HepG2 (cell line): ENCODE measurements around the gene CADM1. TPM values are rescaled to one million over a fixed set of nuclear protein-coding genes. Genes with fewer than 3 reads are reported as not detected.
A peak's percentile ranks its signal among the peaks of the same experiment; 100 is the strongest.

Experiments
- ATAC-seq: fragments of 200-7000 bp; cut with Tn5 transposase; 3 replicates; pipeline ENCODE4 v1.9.1; 2020; ENCODE audit warnings: mild to moderate bottlenecking, moderate library complexity
- BruUV-seq: library from RNA; stranded (reverse); fragments of 400-500 nt; replicated peaks from 2 replicates; lab custom pipeline; 2021; lab: Mats Ljungman, UMichigan
- CTCF ChIA-PET: fragments of 300-600 bp; formaldehyde crosslinking; extraction: SDS; loops from one replicate; lab custom pipeline; 2021; ENCODE audit warnings: low total read pairs, inconsistent platforms, low intra/inter-chr PET ratio; lab: Yijun Ruan, JAX
- POLR2A ChIA-PET: fragments of 350-600 bp; sonication (Branson Sonifier 250); formaldehyde crosslinking; loops from one replicate; lab custom pipeline; 2020; ENCODE audit warnings: antibody characterized with exemption, inconsistent platforms; lab: Yijun Ruan, JAX
- DNase-seq: peaks from one replicate; pipeline ENCODE4 v3.0.0-alpha.2; 2015; ENCODE audit warnings: low spot score
- FAIRE-seq: peaks from 3 replicates; lab custom pipeline; 2011; peaks lifted over from hg19 to GRCh38; lab: Jason Lieb, UNC
- H2AFZ ChIP-seq: one replicate; pipeline ENCODE4 v1.6.1; 2011; ENCODE audit warnings: low read length, inconsistent platforms
- H3K27ac ChIP-seq: fragments of 300-600 bp; 3 replicates; pipeline ENCODE4 v1.8.0; 2011; ENCODE audit warnings: mixed run types, mild to moderate bottlenecking, mixed read lengths, low read length, inconsistent platforms; ENCODE audit not compliant: insufficient read depth; ENCODE audit errors: extremely low read length
- H3K27me3 ChIP-seq, 2 experiments: fragments of 200-600 bp in 1 of 2; 2 replicates in 1 of 2; 3 replicates in 1 of 2; pipeline versions ENCODE4 v1.6.0 to v1.8.0; 2011; ENCODE audit warnings: low read length in 2 of 2, mild to moderate bottlenecking in 2 of 2, moderate library complexity in 2 of 2, inconsistent platforms in 1 of 2; ENCODE audit not compliant: insufficient read depth in 2 of 2, control insufficient read depth in 1 of 2
- H3K36me3 ChIP-seq, 2 experiments: fragments of 200-600 bp in 1 of 2; replicated peaks in 1 of 2; 2 replicates in 1 of 2; 3 replicates in 1 of 2; pipeline versions ENCODE4 v1.5.1 to v1.8.0; 2011; ENCODE audit warnings: low read length in 2 of 2, inconsistent platforms in 1 of 2; ENCODE audit not compliant: insufficient read depth in 2 of 2, control insufficient read depth in 1 of 2
- H3K4me1 ChIP-seq: 2 replicates; pipeline ENCODE4 v1.5.1; 2012; ENCODE audit warnings: low read length, inconsistent platforms; ENCODE audit not compliant: insufficient read depth
- H3K4me2 ChIP-seq: 2 replicates; pipeline ENCODE4 v1.6.0; 2011; ENCODE audit warnings: low read depth, low read length, inconsistent platforms
- H3K4me3 ChIP-seq, 3 experiments: fragments of 200-600 bp in 1 of 3; sonication (generic), shearing (Covaris generic) in 1 of 3; replicated peaks in 1 of 3; 2 replicates each; pipeline ENCODE4 v1.5.1; 2011 to 2016; ENCODE audit warnings: low read length in 3 of 3, inconsistent platforms in 2 of 3, low read depth in 2 of 3, mild to moderate bottlenecking in 2 of 3, control low read depth in 1 of 3, mixed read lengths in 1 of 3; ENCODE audit not compliant: insufficient read depth in 1 of 3
- H3K79me2 ChIP-seq: one replicate; pipeline ENCODE4 v1.6.1; 2011; ENCODE audit warnings: low read length, inconsistent platforms; ENCODE audit not compliant: insufficient read depth
- H3K9ac ChIP-seq: 2 replicates; pipeline ENCODE4 v1.6.0; 2011; ENCODE audit warnings: mild to moderate bottlenecking, low read depth, low read length, inconsistent platforms; ENCODE audit not compliant: insufficient read depth
- H3K9me3 ChIP-seq: 2 replicates; pipeline ENCODE4 v1.5.1; 2012; ENCODE audit warnings: mild to moderate bottlenecking, low read length
- H4K20me1 ChIP-seq: 2 replicates; pipeline ENCODE4 v1.6.0; 2011; ENCODE audit warnings: inconsistent platforms, mild to moderate bottlenecking, low read length, moderate library complexity; ENCODE audit not compliant: insufficient read depth
- CBFB ChIP-seq: sonication (generic); formaldehyde crosslinking; IDR thresholded peaks from 2 replicates; pipeline ENCODE4 v1.4.0; 2020; ENCODE audit warnings: missing genetic modification reagents
- NR2F6 ChIP-seq, 2 experiments: IDR thresholded peaks; 2 replicates each; pipeline ENCODE4 v1.6.1; 2016; ENCODE audit warnings: antibody characterized with exemption in 1 of 2, mild to moderate bottlenecking in 1 of 2
- ONECUT2 ChIP-seq: sonication (generic); formaldehyde crosslinking; IDR thresholded peaks from 2 replicates; pipeline ENCODE4 v1.4.0; 2020; ENCODE audit warnings: missing genetic modification reagents
- SOX13 ChIP-seq, 3 experiments: fragments of 450-650 bp in 1 of 3; sonication (generic) in 1 of 3; formaldehyde crosslinking in 1 of 3; IDR thresholded peaks in 2 of 3; conservative IDR thresholded peaks in 1 of 3; 2 replicates each; pipeline versions ENCODE4 v1.5.0 to v1.6.1; 2016 to 2020; ENCODE audit warnings: antibody characterized with exemption in 1 of 3, mild to moderate bottlenecking in 1 of 3, missing compliant biosample characterization in 1 of 3, missing genetic modification reagents in 1 of 3, moderate library complexity in 1 of 3
- TCF7 ChIP-seq: sonication (generic); IDR thresholded peaks from 2 replicates; pipeline ENCODE4 v1.6.1; 2016; ENCODE audit warnings: antibody characterized with exemption, low read depth
- WGBS: methylation state at CpG from one replicate; pipeline ENCODE4 v1.1.6; 2017; ENCODE audit warnings: low lambda C conversion rate; 5-methylcytosine and 5-hydroxymethylcytosine counted together
- in situ Hi-C: cut with HindIII; loops from 2 replicates; pipeline ENCODE4 v1.10.0; 2017; ENCODE audit warnings: low pct_unique_long_range_greater_than_20kb; ENCODE audit not compliant: extremely low pct_ligation_motif_present
- intact Hi-C: fragments of 100-400 bp; cut with micrococcal nuclease; formaldehyde crosslinking; loops from one replicate; pipeline ENCODE4 v1.10.0; 2022; ENCODE audit not compliant: unreplicated experiment
- polyA plus RNA-seq, 8 experiments: library from polyadenylated mRNA; depleted of rRNA in 3 of 8; stranded (reverse) in 7 of 8; unstranded in 1 of 8; fragments of >200 nt; fragmentation: Illumina TruSeq in 4 of 8; extraction: Trizol in 4 of 8; gene quantifications; 2 replicates each; pipeline versions ENCODE4 v1.2.1 to v1.2.3, GENCODE V29; 2011 to 2016; ENCODE audit warnings: low read depth in 4 of 8, missing spikeins in 1 of 8, mixed read lengths in 1 of 8; ENCODE audit not compliant: insufficient read depth in 1 of 8
- total RNA-seq, 5 experiments: library from RNA; depleted of rRNA; stranded (reverse); fragments of >200 nt; fragmentation: Illumina TruSeq; extraction: Trizol; gene quantifications; 2 replicates each; pipeline ENCODE4 v1.2.3, GENCODE V29; 2016; ENCODE audit warnings: low read depth in 1 of 5
- TF ChIP-seq, protein P1 (sequence below): sonication (generic); formaldehyde crosslinking; IDR thresholded peaks from 2 replicates; pipeline ENCODE4 v1.4.0; 2020; ENCODE audit warnings: mild to moderate bottlenecking, missing genetic modification reagents
- TF ChIP-seq, protein P2 (sequence below): sonication (generic); formaldehyde crosslinking; IDR thresholded peaks from 2 replicates; pipeline ENCODE4 v1.9.0; 2021; ENCODE audit warnings: mild to moderate bottlenecking, missing genetic modification reagents

CADM1 gene
- total and polyA plus RNA-seq, 2 of the 13 experiments (the other 11 are each of a cell fraction or from before 2014, with no cell fraction given): 71.3 to 122 TPM

DNA sequence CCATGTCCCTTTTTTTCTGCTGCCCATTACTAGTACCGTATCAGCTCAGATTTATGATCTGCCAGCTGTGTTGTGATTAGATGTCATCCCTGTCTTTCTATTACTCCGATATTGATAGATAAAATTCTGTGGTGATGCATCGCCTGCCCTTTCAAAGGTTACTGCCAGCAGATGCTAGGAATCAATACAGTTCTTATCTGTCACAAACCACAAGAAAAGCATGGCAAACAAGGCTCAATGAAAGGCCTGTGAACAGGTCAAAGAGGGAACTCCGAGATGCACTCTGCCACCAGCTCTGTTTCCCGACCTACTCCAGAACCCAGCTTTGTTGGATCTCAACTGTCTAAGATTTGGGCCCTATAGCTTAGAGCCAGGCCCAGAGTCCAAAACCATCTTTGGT, 246.0 kb downstream of the CADM1 start:
- CTCF ChIA-PET: no interaction called here
- H3K79me2 ChIP-seq: no peaks in the 10 kb centered on the region
- TF ChIP-seq TCF7 (peak; percentile 48; the same call in 1 of the 2 replicates), SOX13 (IDR thresholded peaks at IDR 0.05) (no peak), SOX13 (CRISPR knock-in tag; conservative IDR thresholded peaks at IDR 0.05 in 1 of 2, IDR thresholded peaks at IDR 0.05 in 1 of 2) (peak in 1 of 2 experiments; percentile 66; a peak in 2 of 4 replicates), ONECUT2 (CRISPR knock-in tag) (peak; percentile 43; the same call in 1 of the 2 replicates), CBFB (CRISPR knock-in tag) (peak; percentile 88), NR2F6 (IDR thresholded peaks at IDR 0.05) (peak; percentile 19; the same call in 1 of the 2 replicates), NR2F6 (CRISPR knock-in tag; IDR thresholded peaks at IDR 0.05) (no peak)
- TF ChIP-seq, protein P1, sequence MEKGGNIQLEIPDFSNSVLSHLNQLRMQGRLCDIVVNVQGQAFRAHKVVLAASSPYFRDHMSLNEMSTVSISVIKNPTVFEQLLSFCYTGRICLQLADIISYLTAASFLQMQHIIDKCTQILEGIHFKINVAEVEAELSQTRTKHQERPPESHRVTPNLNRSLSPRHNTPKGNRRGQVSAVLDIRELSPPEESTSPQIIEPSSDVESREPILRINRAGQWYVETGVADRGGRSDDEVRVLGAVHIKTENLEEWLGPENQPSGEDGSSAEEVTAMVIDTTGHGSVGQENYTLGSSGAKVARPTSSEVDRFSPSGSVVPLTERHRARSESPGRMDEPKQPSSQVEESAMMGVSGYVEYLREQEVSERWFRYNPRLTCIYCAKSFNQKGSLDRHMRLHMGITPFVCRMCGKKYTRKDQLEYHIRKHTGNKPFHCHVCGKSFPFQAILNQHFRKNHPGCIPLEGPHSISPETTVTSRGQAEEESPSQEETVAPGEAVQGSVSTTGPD: no peak
- TF ChIP-seq, protein P2, sequence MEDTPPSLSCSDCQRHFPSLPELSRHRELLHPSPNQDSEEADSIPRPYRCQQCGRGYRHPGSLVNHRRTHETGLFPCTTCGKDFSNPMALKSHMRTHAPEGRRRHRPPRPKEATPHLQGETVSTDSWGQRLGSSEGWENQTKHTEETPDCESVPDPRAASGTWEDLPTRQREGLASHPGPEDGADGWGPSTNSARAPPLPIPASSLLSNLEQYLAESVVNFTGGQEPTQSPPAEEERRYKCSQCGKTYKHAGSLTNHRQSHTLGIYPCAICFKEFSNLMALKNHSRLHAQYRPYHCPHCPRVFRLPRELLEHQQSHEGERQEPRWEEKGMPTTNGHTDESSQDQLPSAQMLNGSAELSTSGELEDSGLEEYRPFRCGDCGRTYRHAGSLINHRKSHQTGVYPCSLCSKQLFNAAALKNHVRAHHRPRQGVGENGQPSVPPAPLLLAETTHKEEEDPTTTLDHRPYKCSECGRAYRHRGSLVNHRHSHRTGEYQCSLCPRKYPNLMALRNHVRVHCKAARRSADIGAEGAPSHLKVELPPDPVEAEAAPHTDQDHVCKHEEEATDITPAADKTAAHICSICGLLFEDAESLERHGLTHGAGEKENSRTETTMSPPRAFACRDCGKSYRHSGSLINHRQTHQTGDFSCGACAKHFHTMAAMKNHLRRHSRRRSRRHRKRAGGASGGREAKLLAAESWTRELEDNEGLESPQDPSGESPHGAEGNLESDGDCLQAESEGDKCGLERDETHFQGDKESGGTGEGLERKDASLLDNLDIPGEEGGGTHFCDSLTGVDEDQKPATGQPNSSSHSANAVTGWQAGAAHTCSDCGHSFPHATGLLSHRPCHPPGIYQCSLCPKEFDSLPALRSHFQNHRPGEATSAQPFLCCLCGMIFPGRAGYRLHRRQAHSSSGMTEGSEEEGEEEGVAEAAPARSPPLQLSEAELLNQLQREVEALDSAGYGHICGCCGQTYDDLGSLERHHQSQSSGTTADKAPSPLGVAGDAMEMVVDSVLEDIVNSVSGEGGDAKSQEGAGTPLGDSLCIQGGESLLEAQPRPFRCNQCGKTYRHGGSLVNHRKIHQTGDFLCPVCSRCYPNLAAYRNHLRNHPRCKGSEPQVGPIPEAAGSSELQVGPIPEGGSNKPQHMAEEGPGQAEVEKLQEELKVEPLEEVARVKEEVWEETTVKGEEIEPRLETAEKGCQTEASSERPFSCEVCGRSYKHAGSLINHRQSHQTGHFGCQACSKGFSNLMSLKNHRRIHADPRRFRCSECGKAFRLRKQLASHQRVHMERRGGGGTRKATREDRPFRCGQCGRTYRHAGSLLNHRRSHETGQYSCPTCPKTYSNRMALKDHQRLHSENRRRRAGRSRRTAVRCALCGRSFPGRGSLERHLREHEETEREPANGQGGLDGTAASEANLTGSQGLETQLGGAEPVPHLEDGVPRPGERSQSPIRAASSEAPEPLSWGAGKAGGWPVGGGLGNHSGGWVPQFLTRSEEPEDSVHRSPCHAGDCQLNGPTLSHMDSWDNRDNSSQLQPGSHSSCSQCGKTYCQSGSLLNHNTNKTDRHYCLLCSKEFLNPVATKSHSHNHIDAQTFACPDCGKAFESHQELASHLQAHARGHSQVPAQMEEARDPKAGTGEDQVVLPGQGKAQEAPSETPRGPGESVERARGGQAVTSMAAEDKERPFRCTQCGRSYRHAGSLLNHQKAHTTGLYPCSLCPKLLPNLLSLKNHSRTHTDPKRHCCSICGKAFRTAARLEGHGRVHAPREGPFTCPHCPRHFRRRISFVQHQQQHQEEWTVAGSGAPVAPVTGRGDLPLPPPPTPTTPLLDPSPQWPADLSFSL (CRISPR knock-in tag): no peak
- no peak overlapping the region for H2AFZ ChIP-seq
- H3K36me3 ChIP-seq: no peaks in the 10 kb centered on the region
- no peaks in the 10 kb centered on the region for H3K9me3 ChIP-seq
- ATAC-seq: no peak
- H3K4me2 ChIP-seq: no peak overlapping the region
- H3K4me3 ChIP-seq: no peak overlapping the region
- no peaks in the 10 kb centered on the region for H3K27me3 ChIP-seq
- no peak for FAIRE-seq
- H4K20me1 ChIP-seq: 0 out of 2 replicates have a peak, but pooled peaks cover 3% of the 10 kb centered on the region
- POLR2A ChIA-PET: no interaction called here
- no peak overlapping the region for H3K27ac ChIP-seq
- H3K4me1 ChIP-seq: no peaks in the 10 kb centered on the region
- H3K9ac ChIP-seq: no peak overlapping the region
- intact Hi-C loops (loop anchor here (5.0 kb wide), 1 partner anchor 419 kb away; no protein-coding TSS in a partner anchor), in situ Hi-C loops (no loop called here)
- DNase-seq: peak; percentile 11
- 79% methylated on average over 5 of the region's 5 CpGs for WGBS
- no TSS peak for BruUV-seq
